Adipocyte (in vitro differentiated cells): ENCODE results near the gene IFT25.

ENCODE experiments used
- DNase-seq: peaks from one replicate; pipeline ENCODE4 v3.0.0-alpha.2; 2015; ENCODE audit warnings: low read depth
- H3K27me3 ChIP-seq: replicated peaks from 2 replicates; pipeline ENCODE4 v1.7.0; 2013; ENCODE audit warnings: mild to moderate bottlenecking, low read length, moderate library complexity; ENCODE audit not compliant: control insufficient read depth, insufficient read depth
- H3K36me3 ChIP-seq: 2 replicates; pipeline ENCODE4 v1.7.0; 2013; ENCODE audit warnings: low read length, mild to moderate bottlenecking, moderate library complexity; ENCODE audit not compliant: control insufficient read depth, insufficient read depth, severe bottlenecking
- H3K4me1 ChIP-seq: 2 replicates; pipeline ENCODE4 v1.7.0; 2013; ENCODE audit warnings: mild to moderate bottlenecking, low read length, moderate library complexity; ENCODE audit not compliant: control insufficient read depth, insufficient read depth
- H3K4me3 ChIP-seq: 2 replicates; pipeline ENCODE4 v1.7.0; 2013; ENCODE audit warnings: mild to moderate bottlenecking, low read length, moderate library complexity
- H3K9ac ChIP-seq: 2 replicates; pipeline ENCODE4 v1.7.0; 2013; ENCODE audit warnings: mild to moderate bottlenecking, low read length, moderate library complexity
- H3K9me3 ChIP-seq: 2 replicates; pipeline ENCODE4 v1.7.0; 2013; ENCODE audit warnings: mild to moderate bottlenecking, low read length, moderate library complexity; ENCODE audit not compliant: control insufficient read depth

Gene IFT25

GRCh38 chr1:53956308-53957168 lies 11.0 kb upstream of the IFT25 start:
- Histone ChIP-seq H3K36me3 (peaks cover 41% of the 10 kb centered on the region), H3K4me3 (peak overlapping the region; percentile 30), H3K9ac (peak overlapping the region; percentile 53), H3K27me3 (no peaks in the 10 kb centered on the region), H3K4me1 (peaks cover 19% of the 10 kb centered on the region), H3K9me3 (no peaks in the 10 kb centered on the region)
- DNase-seq, result peak; percentile 54

- no peak for DNase-seq
Observed at GRCh38 chr1:53954128-53954527, 8.6 kb upstream of the IFT25 start.

GRCh38 chr1:53951697-53952096 lies 6.2 kb upstream of the IFT25 start:
- Histone ChIP-seq H3K9me3 (no peaks in the 10 kb centered on the region), H3K27me3 (no peaks in the 10 kb centered on the region), H3K4me3 (no peak overlapping the region), H3K36me3 (peaks cover 20% of the 10 kb centered on the region), H3K4me1 (peaks cover 24% of the 10 kb centered on the region), H3K9ac (no peak overlapping the region)
- no peak for DNase-seq

More at GRCh38 chr1:53954128-53954527, 8.6 kb upstream of the IFT25 start:
- Histone ChIP-seq H3K36me3 (peaks cover 24% of the 10 kb centered on the region), H3K9ac (no peak overlapping the region), H3K4me3 (no peak overlapping the region), H3K27me3 (no peaks in the 10 kb centered on the region), H3K4me1 (peaks cover 19% of the 10 kb centered on the region), H3K9me3 (no peaks in the 10 kb centered on the region)

- peak; percentile 78 for DNase-seq
- peaks cover 20% of the 10 kb centered on the region for H3K36me3 ChIP-seq
- H3K4me3 ChIP-seq, result no peak overlapping the region
- H3K4me1 ChIP-seq, result peaks cover 23% of the 10 kb centered on the region
- H3K9me3 ChIP-seq, result no peaks in the 10 kb centered on the region
- no peaks in the 10 kb centered on the region for H3K27me3 ChIP-seq
- H3K9ac ChIP-seq, result peak overlapping the region; percentile 11
Observed at GRCh38 chr1:53949023-53949990, 3.8 kb upstream of the IFT25 start.

- H3K9me3 ChIP-seq, result no peaks in the 10 kb centered on the region
- peaks cover 23% of the 10 kb centered on the region for H3K4me1 ChIP-seq
- H3K27me3 ChIP-seq, result no peaks in the 10 kb centered on the region
- H3K4me3 ChIP-seq, result no peak overlapping the region
- no peak overlapping the region for H3K9ac ChIP-seq
- peaks cover 15% of the 10 kb centered on the region for H3K36me3 ChIP-seq
- peak; percentile 65 for DNase-seq
Observed at GRCh38 chr1:53948291-53948690, 2.8 kb upstream of the IFT25 start.

- Histone ChIP-seq H3K9me3 (no peaks in the 10 kb centered on the region), H3K9ac (peak overlapping the region; percentile 83)
Observed at GRCh38 chr1:53947172-53947907, 1.8 kb upstream of the IFT25 start.

GRCh38 chr1:53946252-53947171 lies 1.0 kb upstream of the IFT25 start, which contains the start of gene LRRC42:
TSS of gene LRRC42 (plus strand) at chr1:53946350. CDS start at chr1:53952000, 5,650 bp downstream.
- DNase-seq, result peak; percentile 82
- no peaks in the 10 kb centered on the region for H3K9me3 ChIP-seq
- no peaks in the 10 kb centered on the region for H3K27me3 ChIP-seq
- H3K4me3 ChIP-seq, result peak within 1 kb of the TSS; percentile 89
- H3K9ac ChIP-seq, result peak within 1 kb of the TSS; percentile 86
- peaks cover 23% of the 10 kb centered on the region for H3K4me1 ChIP-seq
- H3K36me3 ChIP-seq, result no peaks in the 10 kb centered on the region

More at GRCh38 chr1:53947172-53947907, 1.8 kb upstream of the IFT25 start:
- DNase-seq, result peak; percentile 45
- Histone ChIP-seq H3K36me3 (peaks cover 6% of the 10 kb centered on the region), H3K4me1 (peaks cover 23% of the 10 kb centered on the region), H3K4me3 (peak overlapping the region; percentile 85), H3K27me3 (no peaks in the 10 kb centered on the region)

GRCh38 chr1:53945183-53945432 lies 391 bp downstream of the IFT25 start:
- Histone ChIP-seq H3K36me3 (no peaks in the 10 kb centered on the region), H3K9me3 (no peaks in the 10 kb centered on the region), H3K4me3 (peak overlapping the region; percentile 89), H3K27me3 (no peaks in the 10 kb centered on the region), H3K4me1 (peaks cover 23% of the 10 kb centered on the region), H3K9ac (peak overlapping the region; percentile 86)
- no peak for DNase-seq

- peak overlapping the region; percentile 89 for H3K4me3 ChIP-seq
- H3K36me3 ChIP-seq, result no peaks in the 10 kb centered on the region
- DNase-seq, result peak; percentile 43
- no peaks in the 10 kb centered on the region for H3K9me3 ChIP-seq
- H3K27me3 ChIP-seq, result no peaks in the 10 kb centered on the region
- H3K9ac ChIP-seq, result peak overlapping the region; percentile 86
- peaks cover 23% of the 10 kb centered on the region for H3K4me1 ChIP-seq
Observed at GRCh38 chr1:53944469-53945182, 873 bp downstream of the IFT25 start.
